ENCODE data around the gene UNC5CL.

The UNC5CL gene

GRCh38 chr6:41073203-41073967, 34.4 kb upstream of the UNC5CL start:
- TF ChIP-seq EP300 (IDR thresholded peaks at IDR 0.05; ENCODE audit: borderline replicate concordance) (no peak), ZBTB7A (IDR thresholded peaks at IDR 0.05; ENCODE audit: low read depth) (peak; percentile 94), TCF12 (IDR thresholded peaks at IDR 0.05; ENCODE audit: low read depth) (0 out of 2 replicates have a peak, but pooled peaks have one; percentile 9), CREB1 (IDR thresholded peaks at IDR 0.05; ENCODE audit: low read depth) (peak; percentile 36; the same call in 1 of the 2 replicates), MAX (IDR thresholded peaks at IDR 0.05) (peak; percentile 7; the same call in 1 of the 2 replicates), TAF1 (IDR thresholded peaks at IDR 0.05; ENCODE audit: low read depth) (0 out of 2 replicates have a peak, but pooled peaks have one; percentile 57), CEBPB (IDR thresholded peaks at IDR 0.05) (no peak), FOXM1 (IDR thresholded peaks at IDR 0.05; ENCODE audit: borderline replicate concordance, low read depth) (no peak), USF1 (IDR thresholded peaks at IDR 0.05) (no peak), EGR1 (IDR thresholded peaks at IDR 0.05) (peak; percentile 91), NFIC (IDR thresholded peaks at IDR 0.05) (peak; percentile 45)
- TF ChIP-seq, protein P1, sequence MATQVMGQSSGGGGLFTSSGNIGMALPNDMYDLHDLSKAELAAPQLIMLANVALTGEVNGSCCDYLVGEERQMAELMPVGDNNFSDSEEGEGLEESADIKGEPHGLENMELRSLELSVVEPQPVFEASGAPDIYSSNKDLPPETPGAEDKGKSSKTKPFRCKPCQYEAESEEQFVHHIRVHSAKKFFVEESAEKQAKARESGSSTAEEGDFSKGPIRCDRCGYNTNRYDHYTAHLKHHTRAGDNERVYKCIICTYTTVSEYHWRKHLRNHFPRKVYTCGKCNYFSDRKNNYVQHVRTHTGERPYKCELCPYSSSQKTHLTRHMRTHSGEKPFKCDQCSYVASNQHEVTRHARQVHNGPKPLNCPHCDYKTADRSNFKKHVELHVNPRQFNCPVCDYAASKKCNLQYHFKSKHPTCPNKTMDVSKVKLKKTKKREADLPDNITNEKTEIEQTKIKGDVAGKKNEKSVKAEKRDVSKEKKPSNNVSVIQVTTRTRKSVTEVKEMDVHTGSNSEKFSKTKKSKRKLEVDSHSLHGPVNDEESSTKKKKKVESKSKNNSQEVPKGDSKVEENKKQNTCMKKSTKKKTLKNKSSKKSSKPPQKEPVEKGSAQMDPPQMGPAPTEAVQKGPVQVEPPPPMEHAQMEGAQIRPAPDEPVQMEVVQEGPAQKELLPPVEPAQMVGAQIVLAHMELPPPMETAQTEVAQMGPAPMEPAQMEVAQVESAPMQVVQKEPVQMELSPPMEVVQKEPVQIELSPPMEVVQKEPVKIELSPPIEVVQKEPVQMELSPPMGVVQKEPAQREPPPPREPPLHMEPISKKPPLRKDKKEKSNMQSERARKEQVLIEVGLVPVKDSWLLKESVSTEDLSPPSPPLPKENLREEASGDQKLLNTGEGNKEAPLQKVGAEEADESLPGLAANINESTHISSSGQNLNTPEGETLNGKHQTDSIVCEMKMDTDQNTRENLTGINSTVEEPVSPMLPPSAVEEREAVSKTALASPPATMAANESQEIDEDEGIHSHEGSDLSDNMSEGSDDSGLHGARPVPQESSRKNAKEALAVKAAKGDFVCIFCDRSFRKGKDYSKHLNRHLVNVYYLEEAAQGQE (IDR thresholded peaks at IDR 0.05; ENCODE audit: low read depth): no peak

DNA sequence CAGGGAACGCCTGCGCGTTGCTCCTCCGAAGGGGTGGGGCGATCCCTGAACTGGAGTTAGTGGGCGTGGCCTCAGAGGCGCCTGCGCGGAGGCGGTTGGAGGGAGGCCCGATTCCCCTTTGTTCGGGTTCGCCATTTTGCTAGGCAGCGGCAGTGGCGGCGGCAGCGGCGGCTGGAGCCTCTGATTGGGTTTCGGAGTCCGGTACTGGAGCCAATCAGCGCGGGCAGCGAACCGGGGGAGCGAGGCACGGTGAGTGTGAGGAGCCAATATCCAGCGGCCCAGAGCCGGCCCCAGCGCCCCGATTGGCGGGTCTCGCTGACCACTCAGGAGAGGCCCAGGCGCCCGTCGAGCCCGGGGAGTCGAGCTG, 33.8 kb upstream of the UNC5CL start, which contains the start of gene NFYA:
TSS of gene NFYA (plus strand) at position 139 of the 367 bp plus-strand sequence. CDS start 6,116 bp downstream, outside the sequence.
- TF ChIP-seq USF1 (IDR thresholded peaks at IDR 0.05) (no peak), YY1 (IDR thresholded peaks at IDR 0.05; ENCODE audit: low read depth) (peak; percentile 88), MAX (IDR thresholded peaks at IDR 0.05) (peak; percentile 31; the same call in 1 of the 2 replicates), EP300 (IDR thresholded peaks at IDR 0.05; ENCODE audit: borderline replicate concordance) (no peak)

- peak; percentile 61 for TF ChIP-seq TEAD4 (IDR thresholded peaks at IDR 0.05)
- no peak for TF ChIP-seq EP300 (IDR thresholded peaks at IDR 0.05; ENCODE audit: borderline replicate concordance)
- TF ChIP-seq TAF1 (IDR thresholded peaks at IDR 0.05; ENCODE audit: low read depth): peak; percentile 55
- no peak for TF ChIP-seq CEBPB (IDR thresholded peaks at IDR 0.05)
- TF ChIP-seq YY1 (IDR thresholded peaks at IDR 0.05; ENCODE audit: low read depth): peak; percentile 94
- TF ChIP-seq NFIC (IDR thresholded peaks at IDR 0.05): no peak
- peak; percentile 52; the same call in 1 of the 2 replicates for TF ChIP-seq EGR1 (IDR thresholded peaks at IDR 0.05)
Observed at GRCh38 chr6:41071923-41072835, 33.2 kb upstream of the UNC5CL start, which contains the start of gene OARD1. Gene OARD1, minus strand, starts transcription at chr6:41072356. Its CDS starts 722 bp downstream, at chr6:41071634.

DNA sequence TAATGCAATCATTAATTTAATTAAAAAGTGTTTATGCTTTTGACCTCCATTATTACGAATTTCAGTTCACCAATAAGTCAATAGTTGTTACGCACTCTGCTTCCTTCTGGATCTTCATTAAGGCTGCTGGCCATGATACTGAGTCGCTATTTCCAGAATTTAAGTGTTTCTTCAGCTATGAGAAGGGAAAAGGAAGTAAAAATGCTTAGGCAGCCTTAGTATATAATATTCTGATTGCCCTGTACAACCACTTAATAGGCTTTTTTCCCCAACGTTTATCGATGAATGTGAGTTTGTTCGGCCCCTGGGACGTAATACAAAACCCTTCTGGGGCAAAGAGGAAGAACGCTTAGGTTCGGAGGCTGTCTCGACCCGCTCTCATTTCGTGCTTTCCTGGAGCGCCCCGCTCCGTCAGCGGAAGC, 32.5 kb upstream of the UNC5CL start:
- no peak for TF ChIP-seq TCF12 (IDR thresholded peaks at IDR 0.05; ENCODE audit: low read depth)
- 0 out of 2 replicates have a peak, but pooled peaks have one; percentile 43 for TF ChIP-seq TAF1 (IDR thresholded peaks at IDR 0.05; ENCODE audit: low read depth)

DNA sequence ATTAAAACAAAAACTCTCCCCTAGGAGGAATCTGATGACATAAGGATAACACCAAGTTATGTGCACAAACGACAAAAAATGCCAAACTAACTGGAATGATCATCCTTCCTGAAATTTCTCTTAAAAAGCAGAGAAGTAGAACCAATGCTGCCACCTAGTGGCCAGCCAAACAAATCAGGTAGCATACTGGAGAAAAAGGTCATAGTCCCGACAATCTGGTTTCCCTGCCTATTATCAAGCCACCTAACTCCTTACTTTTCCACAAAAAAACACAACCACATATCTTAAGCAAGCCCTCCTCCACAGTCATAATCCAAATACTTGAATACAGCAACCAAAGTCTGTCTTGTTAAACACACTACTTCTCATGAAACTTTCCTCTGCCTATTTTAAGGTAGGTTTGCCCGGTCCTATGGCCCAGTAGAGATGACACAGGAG, 27.9 kb upstream of the UNC5CL start:
- TF ChIP-seq, protein P1 (IDR thresholded peaks at IDR 0.05; ENCODE audit: low read depth): no peak
- TF ChIP-seq TEAD4 (IDR thresholded peaks at IDR 0.05) (no peak), TAF1 (IDR thresholded peaks at IDR 0.05; ENCODE audit: low read depth) (no peak), RAD21 (IDR thresholded peaks at IDR 0.05; ENCODE audit: low read depth) (peak; percentile 66)
